Esophagus muscularis mucosa (tissue), 4 donors: ENCODE results near the gene IPO9. TPM values are rescaled to one million over a fixed set of nuclear protein-coding genes. Genes with fewer than 3 reads are reported as not detected.
"Not testable (repeated sequence)": the region's sequence is repeated elsewhere in the genome, so short reads cannot be mapped to it uniquely, and the experiment has no call there.

Source experiments
- DNase-seq: peaks from one replicate; pipeline ENCODE4 v3.0.0-alpha.2; 2017; ENCODE audit errors: extremely low spot score
- H3K27ac ChIP-seq, 4 donors: fragments of 200-600 bp; sonication (generic); replicated peaks in 1 of 4; 1 replicate in 3 of 4; 2 replicates in 1 of 4; pipeline ENCODE4 v1.5.1; 2016 to 2019; ENCODE audit warnings: mild to moderate bottlenecking in 1 of 4
- H3K27me3 ChIP-seq, 4 donors: fragments of 200-600 bp; sonication (generic); one replicate each; pipeline versions ENCODE4 v1.5.1 to v1.6.0; 2016 to 2019
- H3K36me3 ChIP-seq, 4 donors: fragments of 200-600 bp; sonication (generic); one replicate each; pipeline ENCODE4 v1.5.1; 2016 to 2019
- H3K4me1 ChIP-seq, 4 donors: fragments of 200-600 bp; sonication (generic); one replicate each; pipeline ENCODE4 v1.5.1; 2016 to 2019
- H3K4me3 ChIP-seq, 4 donors: fragments of 200-600 bp; sonication (generic); 1 replicate in 2 of 4; 2 replicates in 2 of 4; pipeline ENCODE4 v1.5.1; 2016 to 2019; ENCODE audit warnings: mild to moderate bottlenecking in 4 of 4, moderate library complexity in 1 of 4
- H3K9me3 ChIP-seq, 4 donors: fragments of 200-600 bp; sonication (generic); 1 replicate in 3 of 4; 2 replicates in 1 of 4; pipeline ENCODE4 v1.5.1; 2016 to 2019
- EP300 ChIP-seq: sonication (generic); formaldehyde crosslinking; IDR thresholded peaks from one replicate; pipeline ENCODE4 v1.6.1; 2017; ENCODE audit warnings: antibody characterized with exemption
- POLR2A ChIP-seq: fragments of 450-650 bp; IDR thresholded peaks from one replicate; pipeline ENCODE4 v1.6.1; 2017; ENCODE audit warnings: antibody characterized with exemption, moderate library complexity, mild to moderate bottlenecking, low read depth
- POLR2AphosphoS5 ChIP-seq, 2 donors: sonication (generic); formaldehyde crosslinking; IDR thresholded peaks; one replicate each; pipeline ENCODE4 v1.6.1; 2017; ENCODE audit warnings: antibody characterized with exemption in 2 of 2
- WGBS: methylation state at CpG from one replicate; pipeline ENCODE4 v1.1.5; 2018; 5-methylcytosine and 5-hydroxymethylcytosine counted together
- intact Hi-C: fragments of 100-400 bp; cut with DNase I; formaldehyde crosslinking; loops from one replicate; pipeline ENCODE4 v1.15.1; 2023
- total RNA-seq, 4 donors: library from RNA; depleted of rRNA; stranded (reverse); fragments of >200 nt; gene quantifications; one replicate each; pipeline versions ENCODE4 v1.1.0 to v1.2.1, GENCODE V29; 2016
- TF ChIP-seq, protein P1 (sequence below), 3 experiments: fragments of 200-600 bp in 2 of 3; fragments of 450-650 bp in 1 of 3; sonication (generic) in 2 of 3; IDR thresholded peaks; one replicate each; pipeline ENCODE4 v1.5.1; 2017 to 2019; ENCODE audit warnings: antibody characterized with exemption in 3 of 3, mild to moderate bottlenecking in 2 of 3, moderate library complexity in 1 of 3

IPO9 gene
- total RNA-seq, 4 donors from 2014 or later: 17.4 to 31.8 (median 23.1) TPM

DNA sequence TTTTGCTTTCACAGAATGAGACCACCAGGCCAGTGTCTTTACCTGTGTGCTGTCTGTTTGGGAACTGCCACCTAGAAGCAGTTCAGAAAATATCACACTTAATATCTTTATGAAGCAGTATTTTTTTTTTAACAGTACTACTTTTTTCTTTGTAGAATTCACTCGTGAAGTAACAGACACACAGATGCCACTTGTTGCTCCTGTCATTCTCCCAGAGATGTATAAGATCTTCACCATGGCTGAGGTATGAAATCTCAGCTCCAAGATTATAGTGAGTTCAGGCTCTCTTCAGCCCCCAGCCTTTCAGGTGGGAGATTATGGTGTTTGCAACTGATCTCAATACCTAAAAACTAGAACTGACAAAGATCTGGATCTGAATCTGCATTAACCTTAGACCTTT lies 23.0 kb downstream of the IPO9 start:
- H3K4me1 ChIP-seq: peaks cover 20 to 25% (median 22%) of the 10 kb centered on the region in 4 donors
- DNase-seq: no peak
- H3K27me3 ChIP-seq: no peaks in the 10 kb centered on the region
- intact Hi-C loops: no loop called here
- no peaks in the 10 kb centered on the region for H3K9me3 ChIP-seq
- WGBS: 65% methylated on average over 1 of the region's 1 CpG
- peaks cover 47 to 77% (median 64%) of the 10 kb centered on the region in 4 donors for H3K36me3 ChIP-seq
- H3K27ac ChIP-seq: no peak overlapping the region
- no peak overlapping the region for H3K4me3 ChIP-seq
- TF ChIP-seq POLR2A (no peak), EP300 (no peak), POLR2AphosphoS5 (IDR thresholded peaks at IDR 0.05) (no peak)
- TF ChIP-seq, protein P1, sequence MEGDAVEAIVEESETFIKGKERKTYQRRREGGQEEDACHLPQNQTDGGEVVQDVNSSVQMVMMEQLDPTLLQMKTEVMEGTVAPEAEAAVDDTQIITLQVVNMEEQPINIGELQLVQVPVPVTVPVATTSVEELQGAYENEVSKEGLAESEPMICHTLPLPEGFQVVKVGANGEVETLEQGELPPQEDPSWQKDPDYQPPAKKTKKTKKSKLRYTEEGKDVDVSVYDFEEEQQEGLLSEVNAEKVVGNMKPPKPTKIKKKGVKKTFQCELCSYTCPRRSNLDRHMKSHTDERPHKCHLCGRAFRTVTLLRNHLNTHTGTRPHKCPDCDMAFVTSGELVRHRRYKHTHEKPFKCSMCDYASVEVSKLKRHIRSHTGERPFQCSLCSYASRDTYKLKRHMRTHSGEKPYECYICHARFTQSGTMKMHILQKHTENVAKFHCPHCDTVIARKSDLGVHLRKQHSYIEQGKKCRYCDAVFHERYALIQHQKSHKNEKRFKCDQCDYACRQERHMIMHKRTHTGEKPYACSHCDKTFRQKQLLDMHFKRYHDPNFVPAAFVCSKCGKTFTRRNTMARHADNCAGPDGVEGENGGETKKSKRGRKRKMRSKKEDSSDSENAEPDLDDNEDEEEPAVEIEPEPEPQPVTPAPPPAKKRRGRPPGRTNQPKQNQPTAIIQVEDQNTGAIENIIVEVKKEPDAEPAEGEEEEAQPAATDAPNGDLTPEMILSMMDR (IDR thresholded peaks at IDR 0.05): no peak

DNA sequence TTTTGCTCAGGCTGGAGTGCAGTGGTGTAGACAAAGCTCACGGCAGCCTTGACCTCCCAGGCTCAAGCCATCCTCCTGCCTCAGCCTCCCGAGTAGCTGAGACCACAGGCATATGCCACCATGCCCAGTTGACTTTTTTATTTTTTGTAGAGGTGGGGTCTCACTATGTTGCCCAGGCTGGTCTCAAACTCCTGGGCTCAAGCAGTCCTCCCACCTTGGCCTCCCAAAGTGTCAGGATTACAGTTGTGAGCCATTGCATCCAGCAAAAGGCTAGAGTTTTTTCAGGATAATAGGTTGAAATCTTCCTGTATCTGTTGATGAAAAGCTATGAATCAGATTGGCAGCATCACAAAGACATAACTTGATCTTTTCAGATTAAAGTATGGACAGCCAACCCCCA lies 27.8 kb downstream of the IPO9 start:
- H3K36me3 ChIP-seq: peaks cover 69 to 99% (median 89%) of the 10 kb centered on the region in 4 donors
- WGBS: 97% methylated on average over 2 of the region's 2 CpGs
- H3K27me3 ChIP-seq: not testable (repeated sequence)

DNA sequence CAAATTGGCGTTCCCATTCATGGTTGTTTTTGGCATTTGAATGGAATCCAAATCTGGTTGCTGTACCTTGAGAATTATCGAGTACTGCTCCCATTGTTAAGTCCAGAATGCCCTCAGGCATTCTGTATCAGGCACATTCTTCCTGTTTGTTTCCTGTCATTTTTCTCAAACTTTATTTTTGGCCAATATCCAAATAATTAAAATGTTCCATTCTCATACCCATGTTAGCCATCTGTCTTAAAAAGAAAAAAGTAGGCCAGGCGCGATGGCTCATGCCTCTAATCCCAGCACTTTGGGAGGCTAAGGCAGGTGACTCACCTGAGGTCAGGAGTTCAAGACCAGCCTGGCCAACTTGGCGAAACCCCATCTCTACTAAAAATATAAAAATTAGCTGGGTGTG lies 30.5 kb downstream of the IPO9 start:
- no peaks in the 10 kb centered on the region for H3K27me3 ChIP-seq
- DNase-seq: no peak
- H3K4me1 ChIP-seq: no peaks in the 10 kb centered on the region
- TF ChIP-seq EP300 (no peak), POLR2AphosphoS5 (IDR thresholded peaks at IDR 0.05) (no peak), POLR2A (no peak)
- TF ChIP-seq, protein P1 (IDR thresholded peaks at IDR 0.05): no peak
- intact Hi-C loops: no loop called here
- 85% methylated on average over 5 of the region's 5 CpGs for WGBS
- H3K36me3 ChIP-seq: peaks cover 64 to 99% (median 83%) of the 10 kb centered on the region in 4 donors
- H3K27ac ChIP-seq: no peak overlapping the region
- no peaks in the 10 kb centered on the region for H3K9me3 ChIP-seq
- no peak overlapping the region for H3K4me3 ChIP-seq

More for the DNA sequence above, 27.8 kb downstream of the IPO9 start:
- H3K4me3 ChIP-seq, H3K4me1 ChIP-seq, intact Hi-C loops, H3K9me3 ChIP-seq, DNase-seq, H3K27ac ChIP-seq: not testable (repeated sequence)

DNA sequence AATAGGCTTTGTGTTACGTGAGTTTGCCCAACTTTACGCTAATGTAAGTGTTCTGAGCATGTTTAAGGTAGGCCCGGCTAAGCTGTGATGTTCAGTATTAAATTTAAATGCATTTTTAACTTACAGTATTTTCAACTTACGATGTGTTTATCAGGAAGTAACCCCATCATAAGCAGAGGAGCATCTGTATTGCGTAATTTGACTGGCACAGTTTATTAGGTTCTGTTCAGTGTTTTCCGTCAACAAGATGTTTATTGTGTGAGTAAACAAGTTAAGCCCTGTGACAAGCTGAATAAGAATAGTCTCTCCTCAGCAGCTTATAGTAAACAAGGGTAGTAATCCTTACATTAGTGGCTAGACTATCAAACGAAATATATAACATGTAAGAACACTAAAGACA lies 32.5 kb downstream of the IPO9 start:
- H3K4me1 ChIP-seq: no peaks in the 10 kb centered on the region
- no peak overlapping the region for H3K4me3 ChIP-seq
- H3K36me3 ChIP-seq: peaks cover 45 to 99% (median 83%) of the 10 kb centered on the region in 4 donors
- H3K27ac ChIP-seq: no peak overlapping the region
- no peaks in the 10 kb centered on the region for H3K9me3 ChIP-seq
- WGBS: 91% methylated on average over 7 of the region's 7 CpGs
- H3K27me3 ChIP-seq: no peaks in the 10 kb centered on the region
- no peak for DNase-seq
- TF ChIP-seq EP300 (no peak), POLR2AphosphoS5 (IDR thresholded peaks at IDR 0.05) (no peak), POLR2A (no peak)
- TF ChIP-seq, protein P1 (IDR thresholded peaks at IDR 0.05): no peak
- intact Hi-C loops: no loop called here

DNA sequence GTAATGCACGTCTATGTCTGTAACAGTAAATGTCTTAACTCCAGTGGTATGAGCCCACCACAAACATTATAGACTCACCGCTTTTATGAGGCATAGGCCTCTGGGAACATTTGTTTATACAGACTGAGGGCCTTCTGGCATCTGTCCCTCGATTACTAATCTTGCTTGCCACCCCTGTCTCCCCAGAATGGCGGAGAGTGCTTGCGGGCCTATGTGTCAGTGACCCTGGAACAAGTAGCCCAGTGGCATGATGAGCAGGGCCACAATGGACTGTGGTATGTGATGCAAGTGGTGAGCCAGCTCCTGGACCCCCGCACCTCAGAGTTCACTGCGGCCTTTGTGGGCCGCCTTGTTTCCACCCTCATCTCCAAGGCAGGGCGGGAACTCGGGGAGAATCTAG lies 41.4 kb downstream of the IPO9 start:
- no peaks in the 10 kb centered on the region for H3K4me1 ChIP-seq
- TF ChIP-seq POLR2AphosphoS5 (IDR thresholded peaks at IDR 0.05) (no peak), POLR2A (no peak), EP300 (no peak)
- TF ChIP-seq, protein P1 (IDR thresholded peaks at IDR 0.05): no peak
- H3K27ac ChIP-seq: no peak overlapping the region
- peaks cover 62 to 100% (median 95%) of the 10 kb centered on the region in 4 donors for H3K36me3 ChIP-seq
- no peaks in the 10 kb centered on the region for H3K9me3 ChIP-seq
- H3K27me3 ChIP-seq: no peaks in the 10 kb centered on the region
- H3K4me3 ChIP-seq: no peak overlapping the region
- WGBS: 94% methylated on average over 9 of the region's 10 CpGs
- DNase-seq: no peak
- intact Hi-C loops: no loop called here
